Fibroblast of mammary gland (primary cell): ENCODE results near the gene NPTN.

Experiments
- DNase-seq: peaks from one replicate; pipeline ENCODE4 v3.0.0-alpha.2; 2010; ENCODE audit warnings: low read depth
- H3K4me3 ChIP-seq: 2 replicates; pipeline ENCODE4 v1.5.1; 2011; ENCODE audit warnings: low read depth, mild to moderate bottlenecking, low read length, moderate library complexity; ENCODE audit not compliant: control insufficient read depth
- TF ChIP-seq, protein P1 (sequence below): conservative IDR thresholded peaks from 2 replicates; pipeline ENCODE4 v1.5.1; 2011; ENCODE audit warnings: low read depth, low read length, inconsistent platforms; ENCODE audit not compliant: control insufficient read depth, insufficient read depth

NPTN gene

DNA sequence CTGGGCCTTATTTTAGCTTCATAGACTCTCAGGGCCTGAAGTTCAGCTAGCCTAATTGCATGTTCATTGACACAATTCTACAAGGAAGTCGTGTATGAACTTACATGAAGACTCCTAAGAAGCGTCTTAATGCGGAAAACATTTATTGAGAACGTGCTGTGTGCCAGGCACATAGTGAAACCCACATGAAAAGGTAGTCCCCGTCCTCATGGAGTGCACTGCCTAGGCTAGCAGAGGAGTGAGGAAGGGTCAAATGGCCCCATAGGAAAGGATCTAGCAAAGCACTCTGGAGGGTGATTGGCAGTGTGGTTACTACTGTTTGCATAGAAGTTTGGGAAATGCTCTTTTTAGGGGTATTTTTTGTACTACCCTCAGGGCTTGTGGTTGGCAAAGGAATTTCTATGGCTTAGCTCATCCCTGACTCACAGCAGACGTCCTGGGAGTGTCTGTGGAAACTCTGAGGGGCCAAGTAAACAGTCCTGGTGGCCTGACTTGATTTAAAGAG is 854 bp upstream of the NPTN start:
- peak; percentile 95 for DNase-seq
- peak overlapping the region; percentile 50 for H3K4me3 ChIP-seq

DNA sequence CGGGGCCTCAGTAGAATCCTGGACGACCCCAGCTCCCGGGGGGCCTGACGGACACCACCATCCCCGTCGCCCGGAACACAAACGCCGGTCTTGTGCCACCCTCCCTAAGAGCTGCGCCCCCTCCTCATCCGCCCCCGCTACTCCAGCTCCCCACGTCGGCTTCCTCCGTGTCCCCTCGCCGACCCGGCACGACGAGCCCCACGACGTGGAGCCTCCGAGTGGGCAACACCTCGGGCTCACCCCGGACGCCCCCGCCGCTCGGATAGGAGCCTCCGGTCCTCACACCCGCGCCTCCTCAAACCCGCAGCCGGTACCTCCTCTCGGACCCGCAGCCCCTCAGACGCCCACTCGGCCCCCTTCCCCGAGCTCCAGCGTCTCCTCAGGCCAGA is 525 bp downstream of the NPTN start:
- no peak for DNase-seq
- TF ChIP-seq, protein P1, sequence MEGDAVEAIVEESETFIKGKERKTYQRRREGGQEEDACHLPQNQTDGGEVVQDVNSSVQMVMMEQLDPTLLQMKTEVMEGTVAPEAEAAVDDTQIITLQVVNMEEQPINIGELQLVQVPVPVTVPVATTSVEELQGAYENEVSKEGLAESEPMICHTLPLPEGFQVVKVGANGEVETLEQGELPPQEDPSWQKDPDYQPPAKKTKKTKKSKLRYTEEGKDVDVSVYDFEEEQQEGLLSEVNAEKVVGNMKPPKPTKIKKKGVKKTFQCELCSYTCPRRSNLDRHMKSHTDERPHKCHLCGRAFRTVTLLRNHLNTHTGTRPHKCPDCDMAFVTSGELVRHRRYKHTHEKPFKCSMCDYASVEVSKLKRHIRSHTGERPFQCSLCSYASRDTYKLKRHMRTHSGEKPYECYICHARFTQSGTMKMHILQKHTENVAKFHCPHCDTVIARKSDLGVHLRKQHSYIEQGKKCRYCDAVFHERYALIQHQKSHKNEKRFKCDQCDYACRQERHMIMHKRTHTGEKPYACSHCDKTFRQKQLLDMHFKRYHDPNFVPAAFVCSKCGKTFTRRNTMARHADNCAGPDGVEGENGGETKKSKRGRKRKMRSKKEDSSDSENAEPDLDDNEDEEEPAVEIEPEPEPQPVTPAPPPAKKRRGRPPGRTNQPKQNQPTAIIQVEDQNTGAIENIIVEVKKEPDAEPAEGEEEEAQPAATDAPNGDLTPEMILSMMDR, result no peak
- H3K4me3 ChIP-seq, result peak overlapping the region; percentile 86

More for the DNA sequence above, 854 bp upstream of the NPTN start:
- TF ChIP-seq, protein P1, result no peak

DNA sequence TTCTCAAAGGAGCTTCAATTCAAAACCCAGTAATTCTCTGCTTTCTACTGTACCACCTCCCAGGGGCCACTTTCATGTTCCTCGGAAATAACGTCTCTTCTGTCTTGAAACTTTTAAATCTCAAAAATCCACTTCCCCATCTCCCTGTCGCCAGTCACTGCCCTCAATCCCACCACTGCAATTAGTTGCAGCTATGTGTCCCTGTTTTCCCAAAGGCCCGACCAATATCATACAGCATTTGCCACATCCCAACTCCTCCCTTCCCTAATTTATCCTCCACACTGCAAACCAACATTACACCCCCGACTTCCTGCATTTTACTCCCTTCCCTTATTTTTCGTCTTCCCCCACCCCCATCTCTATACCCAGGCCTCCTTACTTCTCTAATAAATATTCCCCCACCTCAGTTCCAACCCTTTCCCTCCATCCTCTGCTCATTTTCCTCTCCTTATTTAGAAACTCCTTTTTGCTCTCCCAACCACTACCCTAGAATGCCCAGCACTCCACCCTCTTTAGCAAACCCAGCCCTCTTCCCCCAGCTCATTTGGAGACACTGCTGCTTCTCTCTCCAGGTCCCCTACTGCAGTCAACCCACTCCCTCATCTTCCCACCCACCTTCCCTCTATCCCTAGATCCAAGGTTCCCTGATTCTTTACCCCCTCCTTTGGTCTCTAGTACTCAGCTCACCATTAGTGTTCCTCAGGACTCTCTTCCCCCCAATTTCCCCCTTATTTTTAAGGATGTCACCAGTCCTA is 1.1 kb downstream of the NPTN start:
- TF ChIP-seq, protein P1, result no peak
- peak; percentile 53 for DNase-seq

DNA sequence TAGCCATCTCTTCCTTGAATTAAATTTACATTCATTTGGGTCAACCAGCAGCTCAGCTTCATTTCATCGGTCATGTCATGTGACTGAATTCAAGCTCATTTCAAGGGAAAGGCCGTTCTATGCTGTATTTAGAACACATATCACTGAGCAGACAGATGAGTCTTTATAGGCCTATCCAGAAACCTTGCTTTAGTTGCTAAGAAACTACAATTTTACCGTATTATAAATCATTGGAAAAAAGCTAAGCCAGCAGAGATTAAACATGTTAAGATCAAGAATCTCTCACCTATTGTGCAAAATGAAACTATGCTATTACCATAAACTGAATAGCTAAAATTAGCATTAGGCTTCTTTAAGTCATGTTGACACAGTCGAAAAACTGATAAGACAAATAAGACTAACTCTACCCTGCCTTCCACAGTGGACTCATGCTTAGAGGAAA is 2.2 kb downstream of the NPTN start:
- TF ChIP-seq, protein P1, result no peak
- DNase-seq, result no peak
- peak overlapping the region; percentile 86 for H3K4me3 ChIP-seq

More for the DNA sequence above, 1.1 kb downstream of the NPTN start:
- H3K4me3 ChIP-seq, result peak overlapping the region; percentile 86

DNA sequence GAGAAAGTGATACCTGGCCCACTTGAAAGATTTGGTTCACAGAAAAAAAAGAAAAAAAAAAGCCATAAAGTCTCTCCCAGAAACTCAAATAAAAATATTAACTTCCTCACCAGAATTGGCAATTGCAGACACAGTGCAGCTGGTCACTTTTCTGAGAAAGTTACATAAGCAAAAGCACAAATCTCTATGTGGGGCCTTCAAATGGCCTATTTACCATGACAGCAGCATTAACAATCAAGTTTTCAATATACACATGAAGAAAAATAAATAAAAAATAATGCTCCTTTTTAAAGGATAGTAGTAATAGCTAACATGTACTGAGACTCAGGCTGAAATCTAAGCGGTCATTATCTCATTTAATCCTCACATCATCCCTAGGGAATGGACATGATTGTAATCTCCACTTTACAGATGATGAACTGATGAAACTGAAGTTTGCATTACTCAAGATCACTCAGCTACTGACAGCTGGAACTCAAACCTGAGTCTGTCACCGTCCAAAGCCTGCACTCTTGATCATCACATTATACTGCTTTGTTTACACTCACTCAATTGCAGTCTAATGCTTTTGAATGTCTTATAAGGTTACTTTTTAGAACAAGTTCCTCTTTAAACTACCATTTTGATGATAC is 3.3 kb downstream of the NPTN start:
- H3K4me3 ChIP-seq, result no peak overlapping the region

GRCh38 chr15:73628976-73629797 is 4.0 kb downstream of the NPTN start:
- H3K4me3 ChIP-seq, result no peak overlapping the region
- TF ChIP-seq, protein P1, result no peak
- no peak for DNase-seq

More for the DNA sequence above, 3.3 kb downstream of the NPTN start:
- TF ChIP-seq, protein P1, result no peak
- no peak for DNase-seq
